ENCODE measurements around the gene RIMS1. TPM values are rescaled to one million over a fixed set of nuclear protein-coding genes. Genes with fewer than 3 reads are reported as not detected.

RIMS1 gene
- total and polyA plus RNA-seq, 2 donors (not counting 3 experiments of a cell fraction or from before 2014, with no cell fraction given), result 0.15 TPM; not detected in 1

- BruUV-seq (replicated peaks), result no TSS peak
- intact Hi-C loops (cut with micrococcal nuclease), result no loop called here
- H3K4me1 ChIP-seq (ENCODE audit: control insufficient read depth, extremely low read depth, insufficient read depth, low read length), result no peaks in the 10 kb centered on the region
- H4K20me1 ChIP-seq (replicated peaks; ENCODE audit: control insufficient read depth, extremely low read depth, insufficient read depth, low read length), result no peaks in the 10 kb centered on the region
- no peak for DNase-seq (ENCODE audit: low read depth, low spot score)
- no peak overlapping the region for H3K27ac ChIP-seq (ENCODE audit: insufficient read depth, low read depth, low read length)
- H3K4me2 ChIP-seq (ENCODE audit: insufficient read depth, low read length), result no peak overlapping the region
- H3K27me3 ChIP-seq (ENCODE audit: control insufficient read depth in 2 of 2, insufficient read depth in 2 of 2, low read length in 2 of 2), result peaks cover 0 to 2% of the 10 kb centered on the region in 2 experiments
- H3K9me3 ChIP-seq (replicated peaks; ENCODE audit: control insufficient read depth, insufficient read depth, low read length), result no peaks in the 10 kb centered on the region
- H3K4me3 ChIP-seq (replicated peaks in 1 of 3; ENCODE audit: insufficient read depth in 1 of 3, low read depth in 1 of 3, low read length in 3 of 3), result no peak overlapping the region
- H3K9me1 ChIP-seq (replicated peaks; ENCODE audit: control insufficient read depth, extremely low read depth, insufficient read depth, low read length), result no peaks in the 10 kb centered on the region
- H3K36me3 ChIP-seq (ENCODE audit: control insufficient read depth in 2 of 2, extremely low read depth in 1 of 2, insufficient read depth in 2 of 2, low read length in 2 of 2), result no peaks in the 10 kb centered on the region
- ChIA-PET CTCF (interaction anchor here (2.1 kb wide), 1 partner anchor 10 kb away, joined by 6 read pairs; no protein-coding TSS in a partner anchor), POLR2A (no interaction called here)
- no peak for FAIRE-seq
- H2AFZ ChIP-seq (ENCODE audit: low read depth, low read length), result no peak overlapping the region
- no peaks in the 10 kb centered on the region for H3K79me2 ChIP-seq (ENCODE audit: control insufficient read depth, insufficient read depth, low read length)
- dilution Hi-C loops (cut with MboI; ENCODE audit: extremely low pct_ligation_motif_present, low sequenced_read_pairs), result no loop called here
- H3K9ac ChIP-seq (replicated peaks; ENCODE audit: extremely low read depth, insufficient read depth, low read length), result no peak overlapping the region
- TF ChIP-seq EZH2 (IDR thresholded peaks at IDR 0.05; ENCODE audit: borderline replicate concordance, low read depth, low read length, severe bottlenecking) (no peak), MYC (IDR thresholded peaks at IDR 0.05; ENCODE audit: low read depth, low read length) (no peak), CTCF (IDR thresholded peaks at IDR 0.05; ENCODE audit: extremely low read depth in 1 of 2, insufficient read depth in 1 of 2, low read depth in 1 of 2, low read length in 2 of 2) (no peak), POLR2A (IDR thresholded peaks at IDR 0.05; ENCODE audit: low read depth, low read length) (no peak), FOS (IDR thresholded peaks at IDR 0.05; ENCODE audit: borderline replicate concordance, insufficient read depth, low read length) (no peak), MAX (IDR thresholded peaks at IDR 0.05; ENCODE audit: insufficient read depth, insufficient read length) (no peak), GATA2 (IDR thresholded peaks at IDR 0.05; ENCODE audit: insufficient read depth, insufficient read length, low read depth, low read length) (no peak), JUN (IDR thresholded peaks at IDR 0.05; ENCODE audit: borderline replicate concordance, insufficient read depth, insufficient read length, low read depth) (no peak), POLR2AphosphoS5 (IDR thresholded peaks at IDR 0.05; ENCODE audit: insufficient read depth, low read depth, low read length) (no peak)
Observed at GRCh38 chr6:72037006-72037405, 150.7 kb downstream of the RIMS1 start.
